ENCODE results near the gene C14orf180.

- TF ChIP-seq CTCF (IDR thresholded peaks at IDR 0.05; ENCODE audit: insufficient read depth, low read length, poor library complexity, severe bottlenecking) = no peak
- no peak for TF ChIP-seq EZH2phosphoT487 (conservative IDR thresholded peaks at IDR 0.05; ENCODE audit: low read length)
Observed at GRCh38 chr14:104580961-104581360, 1.4 kb downstream of the C14orf180 start.

Data from SU-DHL-6 (cell line).